Body of pancreas (tissue), 4 donors: ENCODE measurements around the gene NRF1.

Experiments used
- CTCF ChIP-seq, 7 experiments: fragments of 450-650 bp in 4 of 7; fragments of 200-600 bp in 3 of 7; sonication (generic) in 3 of 7; IDR thresholded peaks; one replicate each; pipeline ENCODE4 v1.5.1; 2016 to 2019; ENCODE audit warnings: antibody characterized with exemption in 7 of 7
- POLR2A ChIP-seq, 3 donors: fragments of 450-650 bp; IDR thresholded peaks; one replicate each; pipeline ENCODE4 v1.6.1; 2016; ENCODE audit warnings: antibody characterized with exemption in 3 of 3, mild to moderate bottlenecking in 2 of 3

- TF ChIP-seq CTCF (IDR thresholded peaks at IDR 0.05) = no peak
- TF ChIP-seq POLR2A (IDR thresholded peaks at IDR 0.05) = no peak
Observed at GRCh38 chr7:129680400-129680799, 68.9 kb downstream of the NRF1 start.
